ENCODE results near the gene PRKCE. TPM values are rescaled to one million over a fixed set of nuclear protein-coding genes. Genes with fewer than 3 reads are reported as not detected.

PRKCE gene
- polyA plus RNA-seq, 2 donors: 2.6 to 2.9 TPM

GRCh38 chr2:46117379-46117778 is 465.9 kb downstream of the PRKCE start:
- peaks cover 0 to 3% of the 10 kb centered on the region in 2 donors for H3K4me1 ChIP-seq (ENCODE audit: control insufficient read depth in 2 of 2, insufficient read depth in 2 of 2, low read length in 1 of 2)
- 46 to 67% methylated on average over 2 of the region's 2 CpGs for WGBS, 2 donors

GRCh38 chr2:46117994-46118393 is 466.5 kb downstream of the PRKCE start:
- peaks cover 0 to 3% of the 10 kb centered on the region in 2 donors for H3K4me1 ChIP-seq (ENCODE audit: control insufficient read depth in 2 of 2, insufficient read depth in 2 of 2, low read length in 1 of 2)

More at GRCh38 chr2:46117379-46117778, 465.9 kb downstream of the PRKCE start:
- H3K9me3 ChIP-seq (ENCODE audit: control insufficient read depth in 2 of 2, insufficient read depth in 1 of 2, low read depth in 1 of 2, low read length in 1 of 2): no peaks in the 10 kb centered on the region
- peak overlapping the region in 1 of 2 donors; percentile 36 for H3K27ac ChIP-seq (ENCODE audit: low read depth in 2 of 2, low read length in 1 of 2)
- no peaks in the 10 kb centered on the region for H3K27me3 ChIP-seq (ENCODE audit: control insufficient read depth in 1 of 2, insufficient read depth in 2 of 2, low read length in 2 of 2)
- H3K4me3 ChIP-seq (ENCODE audit: low read depth in 1 of 2, low read length in 2 of 2): no peak overlapping the region
- no peaks in the 10 kb centered on the region for H3K36me3 ChIP-seq (ENCODE audit: control insufficient read depth in 2 of 2, insufficient read depth in 2 of 2, low read length in 1 of 2)

GRCh38 chr2:46118656-46119371 is 467.3 kb downstream of the PRKCE start:
- H3K27me3 ChIP-seq (ENCODE audit: control insufficient read depth in 1 of 2, insufficient read depth in 2 of 2, low read length in 2 of 2): no peaks in the 10 kb centered on the region
- H3K27ac ChIP-seq (ENCODE audit: low read depth in 2 of 2, low read length in 1 of 2): peak overlapping the region; percentile 16 to 58
- peaks cover 0 to 3% of the 10 kb centered on the region in 2 donors for H3K4me1 ChIP-seq (ENCODE audit: control insufficient read depth in 2 of 2, insufficient read depth in 2 of 2, low read length in 1 of 2)
- no peaks in the 10 kb centered on the region for H3K36me3 ChIP-seq (ENCODE audit: control insufficient read depth in 2 of 2, insufficient read depth in 2 of 2, low read length in 1 of 2)
- no peak overlapping the region for H3K4me3 ChIP-seq (ENCODE audit: low read depth in 1 of 2, low read length in 2 of 2)
- no peaks in the 10 kb centered on the region for H3K9me3 ChIP-seq (ENCODE audit: control insufficient read depth in 2 of 2, insufficient read depth in 1 of 2, low read depth in 1 of 2, low read length in 1 of 2)
- 83 to 86% methylated on average over 7 of the region's 7 CpGs for WGBS, 2 donors

More at GRCh38 chr2:46117994-46118393, 466.5 kb downstream of the PRKCE start:
- no peaks in the 10 kb centered on the region for H3K36me3 ChIP-seq (ENCODE audit: control insufficient read depth in 2 of 2, insufficient read depth in 2 of 2, low read length in 1 of 2)
- H3K4me3 ChIP-seq (ENCODE audit: low read depth in 1 of 2, low read length in 2 of 2): no peak overlapping the region
- H3K27ac ChIP-seq (ENCODE audit: low read depth in 2 of 2, low read length in 1 of 2): peak overlapping the region in 1 of 2 donors; percentile 1
- no peaks in the 10 kb centered on the region for H3K9me3 ChIP-seq (ENCODE audit: control insufficient read depth in 2 of 2, insufficient read depth in 1 of 2, low read depth in 1 of 2, low read length in 1 of 2)
- WGBS, 2 donors: 62 to 79% methylated on average over 3 of the region's 3 CpGs
- H3K27me3 ChIP-seq (ENCODE audit: control insufficient read depth in 1 of 2, insufficient read depth in 2 of 2, low read length in 2 of 2): no peaks in the 10 kb centered on the region

- no peak overlapping the region for H3K27ac ChIP-seq (ENCODE audit: low read depth in 2 of 2, low read length in 1 of 2)
Measured at GRCh38 chr2:46119453-46119852, 468.0 kb downstream of the PRKCE start.

GRCh38 chr2:46120792-46121555 is 469.5 kb downstream of the PRKCE start:
- Histone ChIP-seq H3K4me3 (ENCODE audit: low read depth in 1 of 2, low read length in 2 of 2) (no peak overlapping the region), H3K27me3 (ENCODE audit: control insufficient read depth in 1 of 2, insufficient read depth in 2 of 2, low read length in 2 of 2) (no peaks in the 10 kb centered on the region), H3K9me3 (ENCODE audit: control insufficient read depth in 2 of 2, insufficient read depth in 1 of 2, low read depth in 1 of 2, low read length in 1 of 2) (no peaks in the 10 kb centered on the region), H3K27ac (ENCODE audit: low read depth in 2 of 2, low read length in 1 of 2) (no peak overlapping the region), H3K36me3 (ENCODE audit: control insufficient read depth in 2 of 2, insufficient read depth in 2 of 2, low read length in 1 of 2) (no peaks in the 10 kb centered on the region), H3K4me1 (ENCODE audit: control insufficient read depth in 2 of 2, insufficient read depth in 2 of 2, low read length in 1 of 2) (peaks cover 0 to 3% of the 10 kb centered on the region in 2 donors)
- 56 to 67% methylated on average over 5 of the region's 5 CpGs for WGBS, 2 donors

More at GRCh38 chr2:46119453-46119852, 468.0 kb downstream of the PRKCE start:
- Histone ChIP-seq H3K27me3 (ENCODE audit: control insufficient read depth in 1 of 2, insufficient read depth in 2 of 2, low read length in 2 of 2) (no peaks in the 10 kb centered on the region), H3K9me3 (ENCODE audit: control insufficient read depth in 2 of 2, insufficient read depth in 1 of 2, low read depth in 1 of 2, low read length in 1 of 2) (no peaks in the 10 kb centered on the region), H3K4me1 (ENCODE audit: control insufficient read depth in 2 of 2, insufficient read depth in 2 of 2, low read length in 1 of 2) (peaks cover 0 to 3% of the 10 kb centered on the region in 2 donors), H3K4me3 (ENCODE audit: low read depth in 1 of 2, low read length in 2 of 2) (no peak overlapping the region), H3K36me3 (ENCODE audit: control insufficient read depth in 2 of 2, insufficient read depth in 2 of 2, low read length in 1 of 2) (no peaks in the 10 kb centered on the region)
- 69 to 73% methylated on average over 5 of the region's 5 CpGs for WGBS, 2 donors

- WGBS, 2 donors: 85 to 93% methylated on average over 5 of the region's 5 CpGs
- no peak overlapping the region for H3K27ac ChIP-seq (ENCODE audit: low read depth in 2 of 2, low read length in 1 of 2)
- no peaks in the 10 kb centered on the region for H3K9me3 ChIP-seq (ENCODE audit: control insufficient read depth in 2 of 2, insufficient read depth in 1 of 2, low read depth in 1 of 2, low read length in 1 of 2)
- H3K4me1 ChIP-seq (ENCODE audit: control insufficient read depth in 2 of 2, insufficient read depth in 2 of 2, low read length in 1 of 2): peaks cover 0 to 6% of the 10 kb centered on the region in 2 donors
- no peaks in the 10 kb centered on the region for H3K27me3 ChIP-seq (ENCODE audit: control insufficient read depth in 1 of 2, insufficient read depth in 2 of 2, low read length in 2 of 2)
- H3K36me3 ChIP-seq (ENCODE audit: control insufficient read depth in 2 of 2, insufficient read depth in 2 of 2, low read length in 1 of 2): no peaks in the 10 kb centered on the region
- H3K4me3 ChIP-seq (ENCODE audit: low read depth in 1 of 2, low read length in 2 of 2): no peak overlapping the region
Measured at GRCh38 chr2:46122318-46122976, 471.0 kb downstream of the PRKCE start.

- peaks cover 0 to 7% of the 10 kb centered on the region in 2 donors for H3K4me1 ChIP-seq (ENCODE audit: control insufficient read depth in 2 of 2, insufficient read depth in 2 of 2, low read length in 1 of 2)
Measured at GRCh38 chr2:46123013-46123412, 471.5 kb downstream of the PRKCE start.

GRCh38 chr2:46125798-46126197 is 474.3 kb downstream of the PRKCE start:
- no peaks in the 10 kb centered on the region for H3K9me3 ChIP-seq (ENCODE audit: control insufficient read depth in 2 of 2, insufficient read depth in 1 of 2, low read depth in 1 of 2, low read length in 1 of 2)
- WGBS, 2 donors: 53 to 73% methylated on average over 4 of the region's 4 CpGs
- peaks cover 0 to 4% of the 10 kb centered on the region in 2 donors for H3K4me1 ChIP-seq (ENCODE audit: control insufficient read depth in 2 of 2, insufficient read depth in 2 of 2, low read length in 1 of 2)
- no peaks in the 10 kb centered on the region for H3K36me3 ChIP-seq (ENCODE audit: control insufficient read depth in 2 of 2, insufficient read depth in 2 of 2, low read length in 1 of 2)
- H3K27me3 ChIP-seq (ENCODE audit: control insufficient read depth in 1 of 2, insufficient read depth in 2 of 2, low read length in 2 of 2): no peaks in the 10 kb centered on the region
- no peak overlapping the region for H3K27ac ChIP-seq (ENCODE audit: low read depth in 2 of 2, low read length in 1 of 2)
- no peak overlapping the region for H3K4me3 ChIP-seq (ENCODE audit: low read depth in 1 of 2, low read length in 2 of 2)

More at GRCh38 chr2:46123013-46123412, 471.5 kb downstream of the PRKCE start:
- Histone ChIP-seq H3K27ac (ENCODE audit: low read depth in 2 of 2, low read length in 1 of 2) (no peak overlapping the region), H3K27me3 (ENCODE audit: control insufficient read depth in 1 of 2, insufficient read depth in 2 of 2, low read length in 2 of 2) (no peaks in the 10 kb centered on the region), H3K36me3 (ENCODE audit: control insufficient read depth in 2 of 2, insufficient read depth in 2 of 2, low read length in 1 of 2) (no peaks in the 10 kb centered on the region), H3K9me3 (ENCODE audit: control insufficient read depth in 2 of 2, insufficient read depth in 1 of 2, low read depth in 1 of 2, low read length in 1 of 2) (no peaks in the 10 kb centered on the region), H3K4me3 (ENCODE audit: low read depth in 1 of 2, low read length in 2 of 2) (no peak overlapping the region)

GRCh38 chr2:46126571-46126970 is 475.1 kb downstream of the PRKCE start:
- peaks cover 0 to 4% of the 10 kb centered on the region in 2 donors for H3K4me1 ChIP-seq (ENCODE audit: control insufficient read depth in 2 of 2, insufficient read depth in 2 of 2, low read length in 1 of 2)
- H3K9me3 ChIP-seq (ENCODE audit: control insufficient read depth in 2 of 2, insufficient read depth in 1 of 2, low read depth in 1 of 2, low read length in 1 of 2): no peaks in the 10 kb centered on the region
- H3K36me3 ChIP-seq (ENCODE audit: control insufficient read depth in 2 of 2, insufficient read depth in 2 of 2, low read length in 1 of 2): no peaks in the 10 kb centered on the region
- WGBS, 2 donors: 88 to 92% methylated on average over 4 of the region's 4 CpGs
- H3K27me3 ChIP-seq (ENCODE audit: control insufficient read depth in 1 of 2, insufficient read depth in 2 of 2, low read length in 2 of 2): no peaks in the 10 kb centered on the region
- H3K27ac ChIP-seq (ENCODE audit: low read depth in 2 of 2, low read length in 1 of 2): no peak overlapping the region
- no peak overlapping the region for H3K4me3 ChIP-seq (ENCODE audit: low read depth in 1 of 2, low read length in 2 of 2)

Data from esophagus (tissue), 2 donors.